Measurements from ENCODE around the gene TTLL8.

DNA sequence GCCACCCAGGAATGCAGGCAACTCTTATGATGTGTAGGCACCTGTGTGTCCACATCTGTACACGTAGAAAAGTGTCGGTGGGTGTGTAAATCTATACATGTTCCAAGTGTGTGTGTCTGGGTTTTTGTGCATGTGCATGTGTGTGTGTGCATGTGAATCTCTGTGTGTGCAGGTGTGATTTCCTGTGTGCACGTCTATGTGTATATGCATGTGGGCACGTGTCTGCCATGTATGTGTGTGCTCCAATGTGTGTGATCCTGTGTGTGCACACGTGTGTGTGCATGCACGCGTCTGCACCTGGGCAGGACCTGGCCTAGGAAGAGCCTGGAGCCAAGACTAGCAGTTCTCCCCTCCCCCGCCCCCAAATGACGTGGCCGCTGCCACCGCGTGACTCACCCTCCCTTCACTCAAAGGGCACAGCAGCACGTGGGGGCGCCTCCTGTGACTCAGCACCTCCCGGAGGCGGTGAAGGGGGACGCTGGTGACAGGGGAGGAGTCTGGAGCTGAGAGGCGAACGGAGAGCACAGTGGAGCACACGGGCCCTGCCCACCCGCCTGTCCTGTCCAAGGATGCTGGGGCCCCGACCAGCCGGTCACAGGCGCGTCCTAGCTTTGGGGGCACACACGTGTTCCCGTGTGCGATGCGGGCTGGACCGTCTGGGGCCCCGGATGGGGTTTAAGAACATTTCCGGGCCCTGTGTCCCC lies 87.4 kb downstream of the TTLL8 start:
- TF ChIP-seq CTCF (conservative IDR thresholded peaks at IDR 0.05 in 1 of 2, IDR thresholded peaks at IDR 0.05 in 1 of 2; ENCODE audit: low read depth in 1 of 2, low read length in 2 of 2) (no peak), EZH2 (IDR thresholded peaks at IDR 0.05; ENCODE audit: low read length, missing control alignments) (no peak)

Data from fibroblast of lung (primary cell).